ENCODE data around the gene AGRN. TPM values are rescaled to one million over a fixed set of nuclear protein-coding genes. Genes with fewer than 3 reads are reported as not detected.
"Not testable (repeated sequence)": the region's sequence is repeated elsewhere in the genome, so short reads cannot be mapped to it uniquely, and the experiment has no call there.

Gene AGRN
- total RNA-seq, 1 donor, result 7.9 TPM

DNA sequence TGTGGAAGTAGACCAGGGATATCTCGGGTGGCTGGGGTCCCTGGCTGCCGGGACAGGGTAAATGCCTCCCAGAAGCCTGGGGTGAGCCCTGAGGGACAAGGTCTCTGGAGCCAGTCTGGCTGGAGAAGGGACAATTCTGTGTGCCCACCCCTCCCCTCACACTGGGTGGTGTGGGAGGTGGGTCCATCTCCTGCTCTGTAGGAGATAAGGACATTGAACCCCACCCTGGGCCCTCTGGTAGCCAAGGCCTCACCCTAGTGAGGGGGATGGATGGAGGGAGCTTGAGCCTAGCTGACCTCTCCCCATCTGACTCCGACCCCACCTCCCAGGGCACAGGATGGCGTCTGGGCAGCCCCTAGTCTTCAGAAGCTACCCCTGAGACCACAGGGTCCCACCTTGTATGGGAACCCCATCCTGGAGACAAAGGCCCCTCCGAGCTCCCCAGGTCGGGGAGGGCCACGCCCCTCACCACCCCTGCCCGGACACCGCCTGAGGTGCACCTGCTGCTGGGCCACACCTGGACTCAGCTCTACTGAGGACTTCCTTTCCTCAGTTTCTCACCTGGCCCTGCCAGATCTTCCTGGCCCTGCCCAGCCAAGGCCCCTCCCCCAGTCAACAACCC is 4.3 kb downstream of the AGRN start:
- H3K4me3 ChIP-seq (ENCODE audit: low read depth, low read length), result no peak overlapping the region
- TF ChIP-seq, protein P1, sequence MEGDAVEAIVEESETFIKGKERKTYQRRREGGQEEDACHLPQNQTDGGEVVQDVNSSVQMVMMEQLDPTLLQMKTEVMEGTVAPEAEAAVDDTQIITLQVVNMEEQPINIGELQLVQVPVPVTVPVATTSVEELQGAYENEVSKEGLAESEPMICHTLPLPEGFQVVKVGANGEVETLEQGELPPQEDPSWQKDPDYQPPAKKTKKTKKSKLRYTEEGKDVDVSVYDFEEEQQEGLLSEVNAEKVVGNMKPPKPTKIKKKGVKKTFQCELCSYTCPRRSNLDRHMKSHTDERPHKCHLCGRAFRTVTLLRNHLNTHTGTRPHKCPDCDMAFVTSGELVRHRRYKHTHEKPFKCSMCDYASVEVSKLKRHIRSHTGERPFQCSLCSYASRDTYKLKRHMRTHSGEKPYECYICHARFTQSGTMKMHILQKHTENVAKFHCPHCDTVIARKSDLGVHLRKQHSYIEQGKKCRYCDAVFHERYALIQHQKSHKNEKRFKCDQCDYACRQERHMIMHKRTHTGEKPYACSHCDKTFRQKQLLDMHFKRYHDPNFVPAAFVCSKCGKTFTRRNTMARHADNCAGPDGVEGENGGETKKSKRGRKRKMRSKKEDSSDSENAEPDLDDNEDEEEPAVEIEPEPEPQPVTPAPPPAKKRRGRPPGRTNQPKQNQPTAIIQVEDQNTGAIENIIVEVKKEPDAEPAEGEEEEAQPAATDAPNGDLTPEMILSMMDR (IDR thresholded peaks at IDR 0.05; ENCODE audit: insufficient read depth, low read length), result no peak
- DNase-seq (ENCODE audit: low read depth), result no peak

- DNase-seq (ENCODE audit: low read depth), result no peak
- no peak overlapping the region for H3K4me3 ChIP-seq (ENCODE audit: low read depth, low read length)
- TF ChIP-seq, protein P1 (IDR thresholded peaks at IDR 0.05; ENCODE audit: insufficient read depth, low read length), result no peak
Observed at GRCh38 chr1:1024771-1025699, 5.1 kb downstream of the AGRN start.

DNA sequence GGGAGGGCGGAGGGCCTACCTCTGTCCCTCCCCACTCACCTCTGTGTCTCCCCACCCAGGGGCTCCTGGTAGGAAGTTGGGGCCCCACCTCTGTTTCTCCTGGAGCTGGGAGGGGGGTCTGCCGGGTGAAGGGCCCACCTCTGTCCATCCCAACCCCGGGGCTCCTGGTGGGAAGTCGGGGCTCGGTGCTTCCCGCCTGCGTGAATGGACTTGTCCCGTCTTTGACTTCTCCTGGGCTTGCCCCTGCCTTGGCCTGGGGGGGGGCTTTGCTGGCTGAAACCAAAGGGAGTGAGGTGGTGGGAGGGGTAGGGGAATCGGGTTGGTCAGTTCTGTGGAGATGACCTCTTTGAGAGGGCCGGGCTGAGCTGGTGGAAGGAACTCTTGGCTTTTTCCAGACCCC is 5.8 kb downstream of the AGRN start:
- TF ChIP-seq, protein P1 (IDR thresholded peaks at IDR 0.05; ENCODE audit: insufficient read depth, low read length), result no peak
- DNase-seq (ENCODE audit: low read depth), result no peak
- no peak overlapping the region for H3K4me3 ChIP-seq (ENCODE audit: low read depth, low read length)

DNA sequence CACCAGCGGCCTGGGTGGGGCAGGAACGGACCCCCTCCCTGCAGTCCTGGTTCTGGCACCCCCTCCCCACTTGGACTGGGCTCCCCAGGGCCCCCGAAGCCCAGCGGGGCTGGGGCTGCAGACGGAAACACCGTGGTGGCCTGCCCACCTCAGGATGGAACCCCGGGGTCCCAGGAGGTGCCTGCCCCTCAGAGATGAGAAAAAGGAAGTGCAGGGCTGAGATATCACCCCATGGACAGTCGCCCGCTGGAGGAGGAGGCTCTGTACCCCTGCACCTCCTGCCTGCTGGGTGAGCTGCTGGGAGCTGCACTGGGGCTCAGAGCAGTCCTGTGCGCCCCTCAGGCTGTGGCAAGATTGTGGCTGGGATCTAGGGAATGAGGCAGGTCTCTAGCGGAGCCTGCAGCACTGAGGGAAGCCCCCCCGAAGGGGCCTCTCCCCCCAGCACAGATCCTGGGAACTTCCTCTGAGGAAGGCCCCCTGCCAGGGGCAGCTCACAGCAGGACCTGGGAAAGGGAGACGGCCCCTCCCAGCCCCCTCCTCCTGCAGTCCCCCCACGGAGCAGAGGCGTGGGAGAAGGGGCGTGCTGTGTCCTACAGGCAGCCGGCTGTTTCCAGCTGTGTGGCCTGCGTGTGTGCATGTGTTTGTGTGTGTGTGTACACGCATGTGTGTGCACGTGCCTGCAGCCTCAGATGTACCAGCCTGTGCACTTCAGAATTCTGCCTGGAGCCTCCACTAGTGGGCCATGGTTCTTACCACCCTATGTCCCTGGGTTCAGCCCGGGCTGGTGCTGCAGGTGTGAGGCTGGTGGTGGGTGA is 6.9 kb downstream of the AGRN start:
- TF ChIP-seq, protein P1 (IDR thresholded peaks at IDR 0.05; ENCODE audit: insufficient read depth, low read length), result no peak
- no peak for DNase-seq (ENCODE audit: low read depth)
- H3K4me3 ChIP-seq (ENCODE audit: low read depth, low read length), result no peak overlapping the region

DNA sequence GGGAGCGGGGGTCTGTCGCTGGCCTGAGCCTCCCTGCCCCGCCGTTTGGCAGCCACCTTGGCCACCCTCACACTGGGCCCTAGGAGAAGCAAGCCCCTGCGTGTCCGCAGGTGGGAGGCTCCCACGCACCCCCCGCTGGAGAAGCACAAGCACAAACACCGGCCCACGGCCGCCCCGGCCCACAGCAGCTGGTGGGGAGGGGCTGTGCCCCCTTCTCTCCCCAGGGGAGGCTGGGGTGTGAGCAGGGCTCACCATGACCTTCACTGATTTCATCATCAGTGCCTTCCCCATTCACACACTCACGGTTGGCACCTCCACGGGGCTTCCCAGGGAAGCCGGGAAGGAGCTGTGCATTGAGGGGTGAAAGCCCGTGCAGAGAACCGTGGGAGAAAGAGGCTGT is 7.9 kb downstream of the AGRN start:
- H3K4me3 ChIP-seq (ENCODE audit: low read depth, low read length), result no peak overlapping the region
- DNase-seq (ENCODE audit: low read depth), result no peak
- TF ChIP-seq, protein P1 (IDR thresholded peaks at IDR 0.05; ENCODE audit: insufficient read depth, low read length), result no peak

GRCh38 chr1:1030867-1031658 is 11.1 kb downstream of the AGRN start:
- DNase-seq (ENCODE audit: low read depth); H3K4me3 ChIP-seq (ENCODE audit: low read depth, low read length): not testable (repeated sequence)

All from fibroblast of the aortic adventitia (primary cell).